CD4-positive, alpha-beta T cell treated with Interleukin-15 for 1 hour (primary cell): Measurements from ENCODE around the gene XYLT2.
"Not testable (repeated sequence)": the region's sequence is repeated elsewhere in the genome, so short reads cannot be mapped to it uniquely, and the experiment has no call there.

Experiments
- DNase-seq: peaks from one replicate; pipeline ENCODE4 v3.0.0-alpha.2; 2020

XYLT2 gene

GRCh38 chr17:50345432-50346312, at the start of gene XYLT2:
TSS of gene XYLT2 (plus strand) at chr17:50346126. CDS start at chr17:50346141, 15 bp downstream.
- DNase-seq = peak; percentile 91

GRCh38 chr17:50297407-50297865, 48.5 kb upstream of the XYLT2 start:
- peak; percentile 79 for DNase-seq

GRCh38 chr17:50298018-50298417, 47.9 kb upstream of the XYLT2 start:
- no peak for DNase-seq

GRCh38 chr17:50299776-50300175, 46.1 kb upstream of the XYLT2 start:
- DNase-seq = no peak

- not testable (repeated sequence) for DNase-seq
Measured at GRCh38 chr17:50300824-50301223, 45.1 kb upstream of the XYLT2 start.

GRCh38 chr17:50301891-50302584, 43.9 kb upstream of the XYLT2 start:
- DNase-seq = no peak

GRCh38 chr17:50303051-50303450, 42.9 kb upstream of the XYLT2 start:
- DNase-seq = no peak

- DNase-seq = no peak
Measured at GRCh38 chr17:50303596-50303995, 42.3 kb upstream of the XYLT2 start.

GRCh38 chr17:50304781-50305404, 41.0 kb upstream of the XYLT2 start:
- no peak for DNase-seq

GRCh38 chr17:50307654-50308053, 38.3 kb upstream of the XYLT2 start:
- no peak for DNase-seq

- no peak for DNase-seq
Measured at GRCh38 chr17:50308666-50309065, 37.3 kb upstream of the XYLT2 start.

GRCh38 chr17:50310455-50311111, 35.3 kb upstream of the XYLT2 start:
- DNase-seq = no peak

- no peak for DNase-seq
Measured at GRCh38 chr17:50311112-50311460, 34.8 kb upstream of the XYLT2 start.

GRCh38 chr17:50311483-50311882, 34.4 kb upstream of the XYLT2 start:
- no peak for DNase-seq

- no peak for DNase-seq
Measured at GRCh38 chr17:50312308-50312707, 33.6 kb upstream of the XYLT2 start.

- no peak for DNase-seq
Measured at GRCh38 chr17:50314456-50315011, 31.4 kb upstream of the XYLT2 start.

GRCh38 chr17:50316016-50316587, 29.8 kb upstream of the XYLT2 start:
- no peak for DNase-seq

GRCh38 chr17:50316660-50317059, 29.3 kb upstream of the XYLT2 start:
- not testable (repeated sequence) for DNase-seq

GRCh38 chr17:50317121-50317520, 28.8 kb upstream of the XYLT2 start:
- no peak for DNase-seq

- DNase-seq = no peak
Measured at GRCh38 chr17:50318501-50319285, 27.2 kb upstream of the XYLT2 start.

GRCh38 chr17:50319306-50320004, 26.5 kb upstream of the XYLT2 start:
- DNase-seq = no peak
